ENCODE data around the gene AJM1. TPM values are rescaled to one million over a fixed set of nuclear protein-coding genes. Genes with fewer than 3 reads are reported as not detected.
A peak's percentile ranks its signal among the peaks of the same experiment; 100 is the strongest.

AJM1 gene
- total RNA-seq, 1 experiment from 2014 or later: 3.6 TPM

GRCh38 chr9:136838314-136839228 lies 3.7 kb upstream of the AJM1 start:
- peaks cover 84% of the 10 kb centered on the region for H3K36me3 Mint-ChIP-seq (ENCODE audit: insufficient read depth, unreplicated experiment)
- no TSS peak for BruUV-seq (replicated peaks)

GRCh38 chr9:136839229-136840139 lies 2.8 kb upstream of the AJM1 start:
- peak overlapping the region; percentile 7 for H3K4me3 Mint-ChIP-seq (ENCODE audit: unreplicated experiment)
- CTCF ChIA-PET: interaction anchor here (0.6 to 0.8 kb wide), 2 partner anchors 16 to 49 kb away, joined by 3 to 4 read pairs; partner anchors contain the start of gene TMEM141
- no peak for TF ChIP-seq CTCF (IDR thresholded peaks at IDR 0.05; ENCODE audit: insufficient read depth in 1 of 2, low read depth in 1 of 2, low read length in 1 of 2, severe bottlenecking in 1 of 2, unreplicated experiment in 1 of 2)

More at GRCh38 chr9:136838314-136839228, 3.7 kb upstream of the AJM1 start:
- ChIA-PET CTCF (no interaction called here), POLR2A (no interaction called here)
- H3K9me3 ChIP-seq: no peaks in the 10 kb centered on the region
- peaks cover 1% of the 10 kb centered on the region; the same call in 1 of the 2 replicates for H3K36me3 ChIP-seq (ENCODE audit: control insufficient read depth, insufficient read depth, low read length)
- Mint-ChIP-seq H3K27ac (ENCODE audit: unreplicated experiment) (no peak overlapping the region), H3K27me3 (ENCODE audit: insufficient read depth, unreplicated experiment) (no peaks in the 10 kb centered on the region), H3K9me3 (ENCODE audit: unreplicated experiment) (no peaks in the 10 kb centered on the region), H3K4me1 (ENCODE audit: low read depth, unreplicated experiment) (peaks cover 8% of the 10 kb centered on the region), H3K4me3 (ENCODE audit: unreplicated experiment) (no peak overlapping the region)
- no peak for TF ChIP-seq CTCF (IDR thresholded peaks at IDR 0.05; ENCODE audit: insufficient read depth in 1 of 2, low read depth in 1 of 2, low read length in 1 of 2, severe bottlenecking in 1 of 2, unreplicated experiment in 1 of 2)
- intact Hi-C loops (cut with micrococcal nuclease; ENCODE audit: unreplicated experiment): no loop called here
- no peak overlapping the region for H3K4me3 ChIP-seq (ENCODE audit: low read depth, low read length)
- H3K27me3 ChIP-seq (replicated peaks; ENCODE audit: control insufficient read depth, insufficient read depth, low read length): no peaks in the 10 kb centered on the region
- H3K4me1 ChIP-seq: peaks cover 25% of the 10 kb centered on the region
- no peak for DNase-seq

More at GRCh38 chr9:136839229-136840139, 2.8 kb upstream of the AJM1 start:
- Mint-ChIP-seq H3K27ac (ENCODE audit: unreplicated experiment) (peak overlapping the region; percentile 22), H3K9me3 (ENCODE audit: unreplicated experiment) (no peaks in the 10 kb centered on the region), H3K27me3 (ENCODE audit: insufficient read depth, unreplicated experiment) (no peaks in the 10 kb centered on the region), H3K4me1 (ENCODE audit: low read depth, unreplicated experiment) (peaks cover 8% of the 10 kb centered on the region), H3K36me3 (ENCODE audit: insufficient read depth, unreplicated experiment) (peaks cover 81% of the 10 kb centered on the region)
- Histone ChIP-seq H3K36me3 (ENCODE audit: control insufficient read depth, insufficient read depth, low read length) (no peaks in the 10 kb centered on the region; the same call in 1 of the 2 replicates), H3K4me3 (ENCODE audit: low read depth, low read length) (no peak overlapping the region), H3K27me3 (replicated peaks; ENCODE audit: control insufficient read depth, insufficient read depth, low read length) (no peaks in the 10 kb centered on the region), H3K4me1 (peaks cover 25% of the 10 kb centered on the region), H3K9me3 (no peaks in the 10 kb centered on the region)
- BruUV-seq (replicated peaks): no TSS peak
- intact Hi-C loops (cut with micrococcal nuclease; ENCODE audit: unreplicated experiment): loop anchor here (10.0 kb wide), 1 partner anchor 105 kb away; the partner anchor contains the start of genes C8G and FBXW5
- POLR2A ChIA-PET: interaction anchor here (0.9 kb wide), 1 partner anchor 39 kb away, joined by 4 read pairs; no protein-coding TSS in a partner anchor
- no peak for DNase-seq
